Astrocyte (in vitro differentiated cells and primary cell): ENCODE data around the gene ASCC3. TPM values are rescaled to one million over a fixed set of nuclear protein-coding genes. Genes with fewer than 3 reads are reported as not detected.

Source experiments
- DNase-seq: peaks from one replicate; pipeline ENCODE4 v3.0.0-alpha.2; 2010; ENCODE audit warnings: low read depth
- FAIRE-seq: peaks from 2 replicates; lab custom pipeline; 2011; peaks lifted over from hg19 to GRCh38; lab: Jason Lieb, UNC
- H2AFZ ChIP-seq: 2 replicates; pipeline ENCODE4 v1.6.0; 2012; ENCODE audit warnings: low read depth, low read length, inconsistent platforms
- H3K27ac ChIP-seq: 2 replicates; pipeline ENCODE4 v1.5.1; 2011; ENCODE audit warnings: low read depth, low read length, inconsistent platforms
- H3K27me3 ChIP-seq: 2 replicates; pipeline ENCODE4 v1.6.0; 2011; ENCODE audit warnings: low read length, inconsistent platforms; ENCODE audit not compliant: insufficient read depth
- H3K36me3 ChIP-seq: 2 replicates; pipeline ENCODE4 v1.5.1; 2011; ENCODE audit warnings: low read length, inconsistent platforms; ENCODE audit not compliant: insufficient read depth
- H3K4me1 ChIP-seq: 2 replicates; pipeline ENCODE4 v1.5.1; 2011; ENCODE audit warnings: low read length, inconsistent platforms; ENCODE audit not compliant: insufficient read depth
- H3K4me2 ChIP-seq: 2 replicates; pipeline ENCODE4 v1.6.0; 2012; ENCODE audit warnings: low read length, inconsistent platforms
- H3K4me3 ChIP-seq: 2 replicates; pipeline ENCODE4 v1.5.1; 2011; ENCODE audit warnings: low read depth, mild to moderate bottlenecking, low read length, inconsistent platforms; ENCODE audit not compliant: insufficient read depth
- H3K79me2 ChIP-seq: 2 replicates; pipeline ENCODE4 v1.6.0; 2012; ENCODE audit warnings: mild to moderate bottlenecking, low read length, inconsistent platforms; ENCODE audit not compliant: insufficient read depth
- H3K9ac ChIP-seq: 2 replicates; pipeline ENCODE4 v1.6.0; 2012; ENCODE audit warnings: mild to moderate bottlenecking, low read length, inconsistent platforms
- H3K9me3 ChIP-seq: 2 replicates; pipeline ENCODE4 v1.5.1; 2012; ENCODE audit warnings: low read depth, mild to moderate bottlenecking, low read length, inconsistent platforms; ENCODE audit not compliant: insufficient read depth
- H4K20me1 ChIP-seq: 2 replicates; pipeline ENCODE4 v1.6.0; 2012; ENCODE audit warnings: low read length, inconsistent platforms; ENCODE audit not compliant: insufficient read depth
- H3K27ac Mint-ChIP-seq: one replicate; pipeline ENCODE4 v1.8.0; 2021; ENCODE audit warnings: mild to moderate bottlenecking, mixed read lengths; ENCODE audit not compliant: unreplicated experiment
- H3K27me3 Mint-ChIP-seq: one replicate; pipeline ENCODE4 v1.8.0; 2021; ENCODE audit warnings: low read depth, mixed read lengths; ENCODE audit not compliant: unreplicated experiment
- H3K36me3 Mint-ChIP-seq: one replicate; pipeline ENCODE4 v1.8.0; 2021; ENCODE audit warnings: low read depth, mixed read lengths; ENCODE audit not compliant: unreplicated experiment
- H3K4me1 Mint-ChIP-seq: one replicate; pipeline ENCODE4 v1.8.0; 2021; ENCODE audit warnings: low read depth, mixed read lengths; ENCODE audit not compliant: unreplicated experiment
- H3K4me3 Mint-ChIP-seq: one replicate; pipeline ENCODE4 v1.8.0; 2021; ENCODE audit warnings: mild to moderate bottlenecking, moderate library complexity, mixed read lengths; ENCODE audit not compliant: unreplicated experiment
- H3K9me3 Mint-ChIP-seq: one replicate; pipeline ENCODE4 v1.8.0; 2021; ENCODE audit warnings: mild to moderate bottlenecking, mixed read lengths; ENCODE audit not compliant: unreplicated experiment
- CTCF ChIP-seq: IDR thresholded peaks from 2 replicates; pipeline ENCODE4 v1.5.1; 2011; ENCODE audit warnings: low read depth, mild to moderate bottlenecking, inconsistent platforms, low read length, moderate library complexity; ENCODE audit not compliant: insufficient read depth
- EZH2 ChIP-seq: IDR thresholded peaks from 2 replicates; pipeline ENCODE4 v1.6.1; 2012; ENCODE audit warnings: mild to moderate bottlenecking, low read length, inconsistent platforms; ENCODE audit not compliant: insufficient read depth
- total RNA-seq: library from RNA; stranded (reverse); gene quantifications from 2 replicates; pipeline ENCODE4 v1.2.1, GENCODE V29; 2021

Gene ASCC3
- total RNA-seq, 1 donor from 2014 or later = 138 TPM

- no peak overlapping the region for H3K4me3 ChIP-seq
- Mint-ChIP-seq H3K4me1 (peaks cover 23% of the 10 kb centered on the region), H3K4me3 (no peak overlapping the region), H3K36me3 (peaks cover 10% of the 10 kb centered on the region), H3K27me3 (no peaks in the 10 kb centered on the region), H3K9me3 (no peaks in the 10 kb centered on the region), H3K27ac (no peak overlapping the region)
- no peak overlapping the region for H3K27ac ChIP-seq
- H3K36me3 ChIP-seq = no peaks in the 10 kb centered on the region
- peaks cover 98% of the 10 kb centered on the region for H3K79me2 ChIP-seq
- no peak overlapping the region for H3K4me2 ChIP-seq
- FAIRE-seq (no peak), DNase-seq (no peak)
- H2AFZ ChIP-seq = no peak overlapping the region
- no peaks in the 10 kb centered on the region for H3K27me3 ChIP-seq
- peaks cover 9% of the 10 kb centered on the region for H3K4me1 ChIP-seq
- TF ChIP-seq EZH2 = no peak
- TF ChIP-seq CTCF = no peak
- no peak overlapping the region for H3K9ac ChIP-seq
- peaks cover 85% of the 10 kb centered on the region for H4K20me1 ChIP-seq
- no peaks in the 10 kb centered on the region for H3K9me3 ChIP-seq
These were observed 4.9 kb downstream of the ASCC3 start for GRCh38 chr6:100876251-100876650.

GRCh38 chr6:100865525-100865924 is 15.6 kb downstream of the ASCC3 start:
- peaks cover 36% of the 10 kb centered on the region for H3K79me2 ChIP-seq
- FAIRE-seq = no peak
- H3K36me3 Mint-ChIP-seq = peaks cover 14% of the 10 kb centered on the region

More at GRCh38 chr6:100865525-100865924, 15.6 kb downstream of the ASCC3 start:
- Mint-ChIP-seq H3K9me3 (no peaks in the 10 kb centered on the region), H3K27ac (no peak overlapping the region), H3K4me1 (peaks cover 3% of the 10 kb centered on the region), H3K4me3 (no peak overlapping the region), H3K27me3 (no peaks in the 10 kb centered on the region)
- DNase-seq = no peak
- Histone ChIP-seq H3K4me1 (no peaks in the 10 kb centered on the region), H2AFZ (no peak overlapping the region), H3K36me3 (peaks cover 29% of the 10 kb centered on the region), H3K27ac (no peak overlapping the region), H3K9me3 (no peaks in the 10 kb centered on the region), H3K27me3 (no peaks in the 10 kb centered on the region), H3K4me3 (no peak overlapping the region), H3K9ac (no peak overlapping the region), H3K4me2 (no peak overlapping the region), H4K20me1 (peaks cover 37% of the 10 kb centered on the region)
- no peak for TF ChIP-seq CTCF
